Spleen (tissue), 7 donors: ENCODE results near the gene METTL9.

Source experiments
- POLR2A ChIP-seq, 3 donors: fragments of 450-650 bp; IDR thresholded peaks; one replicate each; pipeline ENCODE4 v1.5.1; 2017; ENCODE audit warnings: antibody characterized with exemption in 3 of 3, mild to moderate bottlenecking in 1 of 3
- TF ChIP-seq, protein P1 (sequence below), 11 experiments: fragments of 200-600 bp in 7 of 11; fragments of 450-650 bp in 4 of 11; sonication (generic) in 4 of 11; IDR thresholded peaks in 8 of 11; conservative IDR thresholded peaks in 3 of 11; 1 replicate in 7 of 11; 2 replicates in 4 of 11; pipeline versions ENCODE4 v1.4.0 to v1.8.0; 2016 to 2021; ENCODE audit warnings: antibody characterized with exemption in 11 of 11, inconsistent platforms in 4 of 11, mild to moderate bottlenecking in 1 of 11
- donor health status: DM: no; HTN: no; CAD: no; lungs with moderate emphysema.
- donor health status: DM: no; HTN: no; CAD: no.
- donor health status: DM: no; HTN: no; CAD: no.

- TF ChIP-seq, protein P1, sequence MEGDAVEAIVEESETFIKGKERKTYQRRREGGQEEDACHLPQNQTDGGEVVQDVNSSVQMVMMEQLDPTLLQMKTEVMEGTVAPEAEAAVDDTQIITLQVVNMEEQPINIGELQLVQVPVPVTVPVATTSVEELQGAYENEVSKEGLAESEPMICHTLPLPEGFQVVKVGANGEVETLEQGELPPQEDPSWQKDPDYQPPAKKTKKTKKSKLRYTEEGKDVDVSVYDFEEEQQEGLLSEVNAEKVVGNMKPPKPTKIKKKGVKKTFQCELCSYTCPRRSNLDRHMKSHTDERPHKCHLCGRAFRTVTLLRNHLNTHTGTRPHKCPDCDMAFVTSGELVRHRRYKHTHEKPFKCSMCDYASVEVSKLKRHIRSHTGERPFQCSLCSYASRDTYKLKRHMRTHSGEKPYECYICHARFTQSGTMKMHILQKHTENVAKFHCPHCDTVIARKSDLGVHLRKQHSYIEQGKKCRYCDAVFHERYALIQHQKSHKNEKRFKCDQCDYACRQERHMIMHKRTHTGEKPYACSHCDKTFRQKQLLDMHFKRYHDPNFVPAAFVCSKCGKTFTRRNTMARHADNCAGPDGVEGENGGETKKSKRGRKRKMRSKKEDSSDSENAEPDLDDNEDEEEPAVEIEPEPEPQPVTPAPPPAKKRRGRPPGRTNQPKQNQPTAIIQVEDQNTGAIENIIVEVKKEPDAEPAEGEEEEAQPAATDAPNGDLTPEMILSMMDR (IDR thresholded peaks at IDR 0.05 in 8 of 11, conservative IDR thresholded peaks at IDR 0.05 in 3 of 11), result no peak
- TF ChIP-seq POLR2A (IDR thresholded peaks at IDR 0.05), result no peak
These were observed 18.9 kb downstream of the METTL9 start for GRCh38 chr16:21618281-21618680.
